H1 (cell line): ENCODE data around the gene FRA10AC1. TPM values are rescaled to one million over a fixed set of nuclear protein-coding genes. Genes with fewer than 3 reads are reported as not detected.

Experiments used
- ZNF274 ChIP-seq: IDR thresholded peaks from 2 replicates; pipeline ENCODE4 v1.7.0; 2012; ENCODE audit warnings: low read length, borderline replicate concordance; ENCODE audit errors: extremely low read depth
- polyA plus RNA-seq, 7 experiments: library from polyadenylated mRNA; depleted of rRNA in 3 of 7; stranded (reverse) in 5 of 7; unstranded in 2 of 7; fragments of >200 nt in 5 of 7; fragments of 200-250 nt in 2 of 7; gene quantifications; 1 replicate in 5 of 7; 2 replicates in 1 of 7; 4 replicates in 1 of 7; pipeline versions ENCODE4 v1.2.1 to v1.2.3, GENCODE V29; 2011 to 2013; ENCODE audit warnings: missing spikeins in 2 of 7, mixed read lengths in 2 of 7
- total RNA-seq: library from RNA; stranded (reverse); fragmentation: NEBNext Ultra II Directional; extraction: Animal tissue kit (Norgen Biotek cat#: 25700); gene quantifications from 2 replicates; pipeline ENCODE4 v1.2.1, GENCODE V29; 2021
- TF ChIP-seq, protein P1 (sequence below): IDR thresholded peaks from 2 replicates; pipeline ENCODE4 v1.6.1; 2011; ENCODE audit warnings: low read length, improper control_type of control experiment

FRA10AC1 gene
- total and polyA plus RNA-seq, 2 of the 8 experiments (the other 6 are each of a cell fraction or from before 2014, with no cell fraction given): 4.4 to 13.5 TPM

DNA sequence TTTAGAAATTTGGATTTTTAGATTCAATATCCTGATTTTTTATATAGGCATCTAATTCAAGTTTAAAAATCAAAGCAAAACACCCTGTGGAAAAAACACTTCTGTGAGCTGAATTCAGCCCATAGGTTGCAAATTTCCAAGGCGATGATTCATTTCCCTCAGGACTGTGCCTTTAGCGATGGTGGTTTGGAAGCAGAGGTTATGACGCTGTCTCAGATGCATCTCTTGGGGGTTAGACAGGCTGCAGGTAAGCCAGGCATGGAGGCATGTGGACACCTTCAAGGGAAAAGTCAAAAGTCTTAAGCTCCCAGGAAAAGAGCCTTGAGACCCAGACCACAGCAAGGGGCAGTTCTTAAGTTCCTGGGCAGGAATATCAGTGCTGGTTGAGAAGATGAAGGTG lies 9.5 kb upstream of the FRA10AC1 start (continued):
- TF ChIP-seq, protein P1, sequence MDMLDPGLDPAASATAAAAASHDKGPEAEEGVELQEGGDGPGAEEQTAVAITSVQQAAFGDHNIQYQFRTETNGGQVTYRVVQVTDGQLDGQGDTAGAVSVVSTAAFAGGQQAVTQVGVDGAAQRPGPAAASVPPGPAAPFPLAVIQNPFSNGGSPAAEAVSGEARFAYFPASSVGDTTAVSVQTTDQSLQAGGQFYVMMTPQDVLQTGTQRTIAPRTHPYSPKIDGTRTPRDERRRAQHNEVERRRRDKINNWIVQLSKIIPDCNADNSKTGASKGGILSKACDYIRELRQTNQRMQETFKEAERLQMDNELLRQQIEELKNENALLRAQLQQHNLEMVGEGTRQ: no peak
- TF ChIP-seq ZNF274: no peak
